CD14-positive monocyte (primary cell): ENCODE data around the gene PARL. TPM values are rescaled to one million over a fixed set of nuclear protein-coding genes. Genes with fewer than 3 reads are reported as not detected.

Experiments used
- DNase-seq, 3 donors: peaks; one replicate each; pipeline ENCODE4 v3.0.0-alpha.2; 2011 to 2022
- H2AFZ ChIP-seq: 2 replicates; pipeline ENCODE4 v1.6.0; 2012; ENCODE audit warnings: mild to moderate bottlenecking, low read depth, low read length, inconsistent platforms; ENCODE audit not compliant: insufficient read depth, poor library complexity, severe bottlenecking
- H3K27ac ChIP-seq, 2 donors: 1 replicate in 1 of 2; 2 replicates in 1 of 2; pipeline ENCODE4 v1.5.1; 2012 to 2013; ENCODE audit warnings: low read length in 2 of 2, control low read depth in 1 of 2, inconsistent platforms in 1 of 2, low read depth in 1 of 2, mild to moderate bottlenecking in 1 of 2
- H3K27me3 ChIP-seq, 2 donors: one replicate each; pipeline versions ENCODE4 v1.6.0 to v1.6.1; 2011 to 2013; ENCODE audit warnings: low read length in 2 of 2; ENCODE audit not compliant: control insufficient read depth in 2 of 2, insufficient read depth in 2 of 2
- H3K36me3 ChIP-seq, 2 donors: replicated peaks in 1 of 2; 1 replicate in 1 of 2; 2 replicates in 1 of 2; pipeline versions ENCODE4 v1.5.1 to v1.6.1; 2012 to 2013; ENCODE audit warnings: low read length in 2 of 2, control low read depth in 1 of 2, inconsistent platforms in 1 of 2, mild to moderate bottlenecking in 1 of 2; ENCODE audit not compliant: insufficient read depth in 2 of 2, control insufficient read depth in 1 of 2
- H3K4me1 ChIP-seq, 2 donors: 1 replicate in 1 of 2; 2 replicates in 1 of 2; pipeline versions ENCODE4 v1.5.1 to v1.6.1; 2012 to 2013; ENCODE audit warnings: low read length in 2 of 2, control low read depth in 1 of 2, inconsistent platforms in 1 of 2, mild to moderate bottlenecking in 1 of 2, moderate library complexity in 1 of 2; ENCODE audit not compliant: insufficient read depth in 2 of 2, control insufficient read depth in 1 of 2
- H3K4me2 ChIP-seq: replicated peaks from 2 replicates; pipeline ENCODE3; 2012; ENCODE audit warnings: low read length, moderate library complexity, mild to moderate bottlenecking; ENCODE audit not compliant: poor library complexity, severe bottlenecking; ENCODE audit errors: extremely low read depth
- H3K4me3 ChIP-seq, 3 experiments: fragments of 200-600 bp in 1 of 3; sonication (generic) in 1 of 3; replicated peaks in 1 of 3; 1 replicate in 2 of 3; 2 replicates in 1 of 3; pipeline ENCODE4 v1.5.1; 2011 to 2013; ENCODE audit warnings: low read length in 3 of 3, mild to moderate bottlenecking in 3 of 3, control low read depth in 2 of 3, low read depth in 2 of 3, inconsistent platforms in 1 of 3, moderate library complexity in 1 of 3
- H3K79me2 ChIP-seq: 2 replicates; pipeline ENCODE4 v1.6.0; 2012; ENCODE audit warnings: mild to moderate bottlenecking, control low read depth, inconsistent platforms, low read length, moderate library complexity; ENCODE audit not compliant: insufficient read depth
- H3K9ac ChIP-seq: 2 replicates; pipeline ENCODE4 v1.6.0; 2017; ENCODE audit warnings: low read length, mild to moderate bottlenecking; ENCODE audit not compliant: insufficient read depth, poor library complexity, severe bottlenecking
- H3K9me3 ChIP-seq, 2 donors: replicated peaks in 1 of 2; 1 replicate in 1 of 2; 2 replicates in 1 of 2; pipeline versions ENCODE4 v1.5.1 to v1.6.1; 2012 to 2013; ENCODE audit warnings: low read length in 2 of 2, control low read depth in 1 of 2; ENCODE audit not compliant: control insufficient read depth in 1 of 2, insufficient read depth in 1 of 2
- H4K20me1 ChIP-seq: 2 replicates; pipeline ENCODE4 v1.6.0; 2012; ENCODE audit warnings: mild to moderate bottlenecking, low read length, control low read depth, moderate library complexity; ENCODE audit not compliant: insufficient read depth
- H3K27ac Mint-ChIP-seq, 7 donors: one replicate each; pipeline ENCODE4 v1.8.0; 2020; ENCODE audit warnings: mild to moderate bottlenecking in 7 of 7, mixed read lengths in 7 of 7, moderate library complexity in 6 of 7, inconsistent platforms in 2 of 7
- H3K27me3 Mint-ChIP-seq, 3 donors: one replicate each; pipeline ENCODE4 v1.8.0; 2021 to 2022; ENCODE audit warnings: low read depth in 3 of 3, mild to moderate bottlenecking in 3 of 3, mixed read lengths in 3 of 3, moderate library complexity in 3 of 3, inconsistent platforms in 1 of 3
- H3K36me3 Mint-ChIP-seq, 2 donors: one replicate each; pipeline ENCODE4 v1.8.0; 2020; ENCODE audit warnings: mixed read lengths in 2 of 2, inconsistent platforms in 1 of 2, mild to moderate bottlenecking in 1 of 2
- H3K4me1 Mint-ChIP-seq: one replicate; pipeline ENCODE4 v1.8.0; 2020; ENCODE audit warnings: mild to moderate bottlenecking, mixed read lengths
- H3K4me3 Mint-ChIP-seq, 2 donors: one replicate each; pipeline ENCODE4 v1.8.0; 2020; ENCODE audit warnings: mild to moderate bottlenecking in 2 of 2, mixed read lengths in 2 of 2, moderate library complexity in 1 of 2
- H3K9me3 Mint-ChIP-seq, 7 donors: one replicate each; pipeline ENCODE4 v1.8.0; 2020 to 2022; ENCODE audit warnings: mixed read lengths in 7 of 7, mild to moderate bottlenecking in 6 of 7, moderate library complexity in 6 of 7, inconsistent platforms in 2 of 7
- WGBS: methylation state at CpG from one replicate; pipeline ENCODE4 v1.1.5; 2013; ENCODE audit warnings: missing lambda C conversion rate; ENCODE audit not compliant: insufficient coverage; 5-methylcytosine and 5-hydroxymethylcytosine counted together
- intact Hi-C, 2 donors: fragments of 100-400 bp; cut with micrococcal nuclease; formaldehyde crosslinking; loops; one replicate each; pipeline versions ENCODE4 v1.15.0 to v1.15.1; 2023
- polyA plus RNA-seq, 3 donors: library from polyadenylated mRNA; depleted of rRNA in 1 of 3; unstranded in 2 of 3; stranded (reverse) in 1 of 3; fragments of 300-500 nt in 2 of 3; fragments of >200 nt in 1 of 3; fragmentation: Illumina TruSeq in 2 of 3; gene quantifications; 1 replicate in 2 of 3; 2 replicates in 1 of 3; pipeline ENCODE4 v1.2.3, GENCODE V29; 2012 to 2021
- TF ChIP-seq, protein P1 (sequence below): fragments of 200-600 bp; IDR thresholded peaks from one replicate; pipeline ENCODE4 v1.8.0; 2022; ENCODE audit warnings: antibody characterized with exemption, mild to moderate bottlenecking

The PARL gene
- polyA plus RNA-seq, 3 donors: 65.6 to 196 (median 155) TPM

- no peaks in the 10 kb centered on the region for H3K27me3 Mint-ChIP-seq
- no peak for DNase-seq
- Histone ChIP-seq H3K9me3 (no peaks in the 10 kb centered on the region), H3K4me1 (no peaks in the 10 kb centered on the region), H3K4me2 (no peak overlapping the region), H3K27me3 (no peaks in the 10 kb centered on the region), H2AFZ (no peak overlapping the region), H3K4me3 (no peak overlapping the region), H3K27ac (no peak overlapping the region), H3K79me2 (no peaks in the 10 kb centered on the region), H3K36me3 (peaks cover 77 to 98% of the 10 kb centered on the region in 2 donors), H3K9ac (no peak overlapping the region), H4K20me1 (peaks cover 57% of the 10 kb centered on the region)
- no peaks in the 10 kb centered on the region for H3K9me3 Mint-ChIP-seq
- intact Hi-C loops: no loop called here
- H3K4me1 Mint-ChIP-seq: no peaks in the 10 kb centered on the region
- no peak overlapping the region for H3K4me3 Mint-ChIP-seq
- no peak overlapping the region for H3K27ac Mint-ChIP-seq
- peaks cover 71 to 85% of the 10 kb centered on the region in 2 donors for H3K36me3 Mint-ChIP-seq
- TF ChIP-seq, protein P1, sequence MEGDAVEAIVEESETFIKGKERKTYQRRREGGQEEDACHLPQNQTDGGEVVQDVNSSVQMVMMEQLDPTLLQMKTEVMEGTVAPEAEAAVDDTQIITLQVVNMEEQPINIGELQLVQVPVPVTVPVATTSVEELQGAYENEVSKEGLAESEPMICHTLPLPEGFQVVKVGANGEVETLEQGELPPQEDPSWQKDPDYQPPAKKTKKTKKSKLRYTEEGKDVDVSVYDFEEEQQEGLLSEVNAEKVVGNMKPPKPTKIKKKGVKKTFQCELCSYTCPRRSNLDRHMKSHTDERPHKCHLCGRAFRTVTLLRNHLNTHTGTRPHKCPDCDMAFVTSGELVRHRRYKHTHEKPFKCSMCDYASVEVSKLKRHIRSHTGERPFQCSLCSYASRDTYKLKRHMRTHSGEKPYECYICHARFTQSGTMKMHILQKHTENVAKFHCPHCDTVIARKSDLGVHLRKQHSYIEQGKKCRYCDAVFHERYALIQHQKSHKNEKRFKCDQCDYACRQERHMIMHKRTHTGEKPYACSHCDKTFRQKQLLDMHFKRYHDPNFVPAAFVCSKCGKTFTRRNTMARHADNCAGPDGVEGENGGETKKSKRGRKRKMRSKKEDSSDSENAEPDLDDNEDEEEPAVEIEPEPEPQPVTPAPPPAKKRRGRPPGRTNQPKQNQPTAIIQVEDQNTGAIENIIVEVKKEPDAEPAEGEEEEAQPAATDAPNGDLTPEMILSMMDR: no peak
- WGBS: 98% methylated on average over 6 of the region's 6 CpGs
Observed at GRCh38 chr3:183833516-183833915, 51.2 kb downstream of the PARL start.

DNA sequence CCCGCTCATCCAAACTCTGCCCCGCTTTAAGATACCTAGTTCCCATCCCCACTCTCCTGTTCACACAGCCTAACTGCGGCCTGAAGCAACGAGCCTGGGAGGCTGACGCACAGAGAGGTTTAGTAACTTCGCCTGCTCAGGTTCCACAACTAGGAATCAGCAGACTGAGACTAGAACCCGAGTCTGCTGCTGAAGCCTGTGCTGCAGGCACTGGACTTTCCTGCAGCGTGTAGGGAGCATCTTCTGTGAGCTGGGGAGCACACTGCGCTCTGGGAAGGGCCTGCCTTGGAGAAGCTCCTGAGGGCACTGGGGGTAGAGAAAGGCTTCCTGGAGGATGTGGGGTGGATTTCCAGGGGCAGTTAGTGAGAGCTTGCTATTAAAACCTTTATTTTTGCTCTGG is 54.5 kb downstream of the PARL start:
- no peaks in the 10 kb centered on the region for H3K27me3 ChIP-seq
- no peaks in the 10 kb centered on the region for H3K79me2 ChIP-seq
- H2AFZ ChIP-seq: no peak overlapping the region
- peaks cover 0 to 3% (median 0%) of the 10 kb centered on the region in 3 donors for H3K27me3 Mint-ChIP-seq
- H3K36me3 Mint-ChIP-seq: peaks cover 70 to 80% of the 10 kb centered on the region in 2 donors
- H3K27ac ChIP-seq: no peak overlapping the region
- H3K4me3 ChIP-seq: no peak overlapping the region
- 99% methylated on average over 9 of the region's 9 CpGs for WGBS
- H3K9me3 Mint-ChIP-seq: no peaks in the 10 kb centered on the region
- peaks cover 56% of the 10 kb centered on the region for H4K20me1 ChIP-seq
- DNase-seq: no peak
- intact Hi-C loops: no loop called here
- H3K27ac Mint-ChIP-seq: no peak overlapping the region
- no peaks in the 10 kb centered on the region for H3K9me3 ChIP-seq
- H3K4me1 Mint-ChIP-seq: peaks cover 7% of the 10 kb centered on the region
- peaks cover 62 to 77% of the 10 kb centered on the region in 2 donors for H3K36me3 ChIP-seq
- no peak overlapping the region for H3K4me3 Mint-ChIP-seq
- H3K4me1 ChIP-seq: peaks cover 3 to 5% of the 10 kb centered on the region in 2 donors
- TF ChIP-seq, protein P1: no peak
- H3K9ac ChIP-seq: no peak overlapping the region
- no peak overlapping the region for H3K4me2 ChIP-seq
